ENCODE results near the gene C10orf67.

C10orf67 gene

DNA sequence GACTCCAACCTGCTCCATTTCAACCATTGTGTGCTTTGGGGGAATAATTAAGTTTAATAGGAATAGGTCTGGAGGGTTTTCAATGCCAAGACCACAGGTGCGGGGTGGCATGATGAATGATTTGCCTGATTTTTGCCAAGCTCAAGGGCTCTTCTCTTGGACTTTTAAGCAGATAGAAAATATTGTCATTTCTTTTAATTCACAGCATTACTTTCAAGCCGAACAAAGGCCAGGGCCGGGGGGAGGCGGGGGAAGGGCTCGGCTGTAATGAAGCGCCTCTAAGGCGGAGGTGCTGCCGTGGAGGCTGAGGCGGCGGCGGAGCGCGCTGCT is 146.0 kb downstream of the C10orf67 start:
- no peak for DNase-seq (ENCODE audit: low read depth)
- TF ChIP-seq, protein P1, sequence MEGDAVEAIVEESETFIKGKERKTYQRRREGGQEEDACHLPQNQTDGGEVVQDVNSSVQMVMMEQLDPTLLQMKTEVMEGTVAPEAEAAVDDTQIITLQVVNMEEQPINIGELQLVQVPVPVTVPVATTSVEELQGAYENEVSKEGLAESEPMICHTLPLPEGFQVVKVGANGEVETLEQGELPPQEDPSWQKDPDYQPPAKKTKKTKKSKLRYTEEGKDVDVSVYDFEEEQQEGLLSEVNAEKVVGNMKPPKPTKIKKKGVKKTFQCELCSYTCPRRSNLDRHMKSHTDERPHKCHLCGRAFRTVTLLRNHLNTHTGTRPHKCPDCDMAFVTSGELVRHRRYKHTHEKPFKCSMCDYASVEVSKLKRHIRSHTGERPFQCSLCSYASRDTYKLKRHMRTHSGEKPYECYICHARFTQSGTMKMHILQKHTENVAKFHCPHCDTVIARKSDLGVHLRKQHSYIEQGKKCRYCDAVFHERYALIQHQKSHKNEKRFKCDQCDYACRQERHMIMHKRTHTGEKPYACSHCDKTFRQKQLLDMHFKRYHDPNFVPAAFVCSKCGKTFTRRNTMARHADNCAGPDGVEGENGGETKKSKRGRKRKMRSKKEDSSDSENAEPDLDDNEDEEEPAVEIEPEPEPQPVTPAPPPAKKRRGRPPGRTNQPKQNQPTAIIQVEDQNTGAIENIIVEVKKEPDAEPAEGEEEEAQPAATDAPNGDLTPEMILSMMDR (IDR thresholded peaks at IDR 0.05; ENCODE audit: insufficient read depth, low read depth, low read length, missing control alignments): no peak

DNA sequence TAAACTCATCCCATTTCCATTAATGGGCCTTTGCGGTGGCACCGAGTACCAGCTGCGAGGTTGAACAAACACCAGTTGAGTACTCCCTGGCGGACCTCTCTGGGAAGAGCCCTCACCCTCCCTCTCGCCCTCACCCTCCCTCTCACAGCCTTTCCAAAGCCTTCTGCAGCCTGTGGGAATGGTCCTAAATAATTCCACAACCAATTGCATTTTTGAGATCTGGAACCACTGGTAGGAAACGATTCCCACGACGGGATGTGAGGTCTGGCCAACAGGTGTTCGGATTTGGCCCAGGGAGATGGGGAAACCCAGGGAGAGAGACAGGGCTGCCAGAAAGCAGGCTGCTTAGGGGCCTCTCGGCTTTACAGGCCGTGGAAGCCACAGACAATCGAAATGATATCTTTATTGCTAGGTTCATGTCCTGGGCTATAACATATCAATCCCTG is 147.2 kb downstream of the C10orf67 start:
- no peak for DNase-seq (ENCODE audit: low read depth)
- no peak overlapping the region for H3K4me3 ChIP-seq (ENCODE audit: low read length)
- TF ChIP-seq, protein P1 (IDR thresholded peaks at IDR 0.05; ENCODE audit: insufficient read depth, low read depth, low read length, missing control alignments): no peak

More for the DNA sequence above, 146.0 kb downstream of the C10orf67 start:
- no peak overlapping the region for H3K4me3 ChIP-seq (ENCODE audit: low read length)

DNA sequence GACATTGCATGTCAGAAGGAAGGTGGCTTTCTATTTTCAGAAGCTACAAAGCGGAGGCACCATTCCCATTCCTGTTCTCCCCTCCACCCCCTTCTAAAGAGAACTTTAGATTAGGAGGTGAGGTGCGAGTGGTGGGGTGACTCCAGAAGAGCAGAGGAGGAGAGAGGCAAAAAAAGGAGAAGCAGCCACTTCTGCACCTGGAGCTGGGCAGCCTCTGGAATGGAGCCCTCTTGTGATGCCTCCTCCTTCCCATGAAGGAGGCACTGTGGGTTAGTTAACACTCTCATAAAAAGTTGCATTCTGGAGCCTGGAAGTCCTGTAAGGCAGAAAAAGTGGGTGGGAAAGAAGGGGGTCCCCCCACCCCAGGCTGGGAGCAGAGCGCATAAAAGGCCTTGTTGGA is 147.7 kb downstream of the C10orf67 start:
- TF ChIP-seq, protein P1 (IDR thresholded peaks at IDR 0.05; ENCODE audit: insufficient read depth, low read depth, low read length, missing control alignments): no peak
- no peak overlapping the region for H3K4me3 ChIP-seq (ENCODE audit: low read length)
- no peak for DNase-seq (ENCODE audit: low read depth)

DNA sequence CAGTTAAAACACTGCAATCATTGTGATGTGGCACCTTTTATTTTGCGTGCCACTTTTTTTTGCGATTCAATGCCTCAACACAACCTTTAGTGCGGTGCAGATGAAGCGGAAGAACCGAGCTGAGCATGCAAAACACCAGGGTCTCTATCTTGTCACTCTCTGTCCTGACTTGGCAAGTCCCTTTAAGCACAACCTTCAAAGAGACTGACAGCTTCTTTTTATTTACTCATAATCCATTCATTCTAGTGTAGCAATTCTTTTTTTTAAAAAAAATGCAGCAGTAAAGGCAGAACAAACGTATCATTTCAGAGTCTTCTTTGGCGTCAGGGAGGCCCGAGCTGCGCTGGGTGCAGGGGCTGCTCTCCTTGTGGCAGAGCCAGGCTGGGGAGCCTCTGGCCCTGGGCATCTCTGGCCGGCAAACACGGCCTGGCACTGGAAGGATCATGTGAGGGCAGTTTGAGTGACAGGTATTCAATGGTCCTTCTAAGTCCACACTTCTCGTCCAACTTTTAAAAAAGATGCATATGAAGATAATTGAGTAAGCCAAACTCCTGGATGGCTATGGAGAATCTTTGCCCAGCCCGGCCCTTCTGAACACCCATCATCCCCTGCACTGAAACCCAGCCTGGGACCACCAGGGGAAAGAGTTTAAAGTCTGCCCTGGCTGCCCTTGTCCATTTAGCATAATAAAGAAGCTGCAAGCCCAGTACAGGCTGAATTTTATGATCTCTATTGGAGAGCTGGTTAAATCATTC is 148.6 kb downstream of the C10orf67 start:
- H3K4me3 ChIP-seq (ENCODE audit: low read length): no peak overlapping the region
- TF ChIP-seq, protein P1 (IDR thresholded peaks at IDR 0.05; ENCODE audit: insufficient read depth, low read depth, low read length, missing control alignments): no peak

DNA sequence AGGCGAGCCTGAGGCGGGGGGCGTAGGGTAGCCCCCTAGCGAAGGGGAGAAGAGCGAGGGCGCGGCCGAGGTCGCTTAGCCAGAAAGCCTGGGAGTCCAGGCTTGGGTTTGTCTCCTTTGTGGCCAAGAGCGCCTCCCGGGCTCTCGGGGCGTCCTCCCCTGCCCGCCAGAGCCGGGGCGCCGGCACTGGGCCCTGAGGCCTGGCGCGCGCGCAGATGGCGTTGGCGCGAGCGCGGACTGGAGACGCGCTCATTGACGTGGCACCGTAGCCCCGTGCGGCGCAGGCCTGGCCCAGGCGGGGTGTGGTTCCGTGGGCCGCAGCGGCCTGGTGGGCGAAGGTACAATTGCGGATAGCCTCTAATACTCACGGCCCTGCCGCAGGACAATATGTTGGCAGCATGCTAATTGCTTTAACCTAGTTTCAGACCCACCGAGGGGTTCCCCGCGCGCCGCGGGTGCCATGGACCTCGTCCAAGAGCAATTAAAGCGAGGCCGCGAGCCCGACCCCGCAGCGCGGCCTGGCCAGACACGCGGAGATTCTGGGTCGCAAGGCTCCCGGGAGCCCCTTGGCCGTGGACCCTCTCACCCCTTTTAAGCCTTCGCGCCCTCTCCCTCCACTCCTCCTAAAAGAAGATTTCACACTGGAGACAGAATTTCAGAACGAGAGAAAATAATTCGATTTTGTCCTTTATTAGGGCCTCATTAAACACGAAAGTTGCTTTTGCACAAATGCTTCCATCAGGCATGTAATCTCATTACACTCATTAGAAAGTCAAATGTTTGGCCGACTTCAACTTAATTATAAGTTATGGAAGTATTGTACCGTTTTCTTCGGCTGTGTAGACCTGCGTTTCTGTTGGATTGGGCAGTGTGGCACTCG is 149.4 kb downstream of the C10orf67 start:
- no peak for DNase-seq (ENCODE audit: low read depth)
- H3K4me3 ChIP-seq (ENCODE audit: low read length): no peak overlapping the region
- TF ChIP-seq, protein P1 (IDR thresholded peaks at IDR 0.05; ENCODE audit: insufficient read depth, low read depth, low read length, missing control alignments): no peak

More for the DNA sequence above, 148.6 kb downstream of the C10orf67 start:
- no peak for DNase-seq (ENCODE audit: low read depth)

DNA sequence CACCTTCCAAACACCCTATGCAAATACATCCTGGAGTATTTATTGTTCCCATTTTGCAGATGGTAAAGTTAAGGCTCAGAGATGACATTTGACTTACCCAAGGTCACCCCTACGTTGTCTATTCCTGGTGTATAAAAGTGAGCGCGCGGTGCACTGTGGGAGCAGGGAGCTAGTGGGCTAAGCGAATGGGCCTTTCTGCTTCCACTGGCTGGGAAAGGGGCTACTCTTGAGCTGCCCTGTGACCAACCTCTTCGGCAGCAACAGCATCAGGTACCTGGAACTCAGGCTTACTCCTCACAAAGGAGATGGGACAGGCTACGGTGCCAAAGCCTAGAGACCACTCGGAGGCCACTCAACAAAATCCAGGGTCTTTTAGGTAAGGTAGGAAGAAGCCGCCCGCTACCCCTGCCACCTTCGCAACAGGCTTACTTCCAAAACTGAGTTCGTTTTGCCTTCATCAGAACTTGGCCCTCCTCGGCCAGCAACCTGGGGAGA is 150.1 kb downstream of the C10orf67 start:
- H3K4me3 ChIP-seq (ENCODE audit: low read length): no peak overlapping the region
- DNase-seq (ENCODE audit: low read depth): no peak
- TF ChIP-seq, protein P1 (IDR thresholded peaks at IDR 0.05; ENCODE audit: insufficient read depth, low read depth, low read length, missing control alignments): no peak

All from epithelial cell of esophagus (primary cell).